HCT116 (cell line): Measurements from ENCODE around the gene ALG3.

Experiments
- CTCF ChIP-seq, 3 experiments: fragments of 200-600 bp in 1 of 3; sonication (generic) in 1 of 3; IDR thresholded peaks in 2 of 3; conservative IDR thresholded peaks in 1 of 3; 2 replicates each; pipeline ENCODE4 v1.5.1; 2012 to 2017; ENCODE audit warnings: low read depth in 2 of 3, low read length in 2 of 3, antibody characterized with exemption in 1 of 3, borderline replicate concordance in 1 of 3, control low read depth in 1 of 3, mild to moderate bottlenecking in 1 of 3, mixed read lengths in 1 of 3, mixed run types in 1 of 3, moderate library complexity in 1 of 3; ENCODE audit not compliant: insufficient read depth in 1 of 3
- EZH2 ChIP-seq: fragments of 200-600 bp; sonication (generic); IDR thresholded peaks from 2 replicates; pipeline ENCODE4 v1.6.1; 2017; ENCODE audit warnings: antibody characterized with exemption, mixed run types
- POLR2A ChIP-seq: IDR thresholded peaks from 2 replicates; pipeline ENCODE4 v1.7.0; 2011; ENCODE audit warnings: borderline replicate concordance; ENCODE audit not compliant: insufficient read depth, insufficient read length; ENCODE audit errors: extremely low read depth
- POLR2AphosphoS5 ChIP-seq: IDR thresholded peaks from 2 replicates; pipeline ENCODE4 v1.6.1; 2011; ENCODE audit warnings: mild to moderate bottlenecking, low read depth, low read length, moderate library complexity
- SIN3A ChIP-seq: IDR thresholded peaks from 2 replicates; pipeline ENCODE4 v1.6.1; 2012; ENCODE audit warnings: low read depth
- YY1 ChIP-seq: IDR thresholded peaks from 2 replicates; pipeline ENCODE4 v1.6.1; 2011; ENCODE audit warnings: low read length, low read depth, moderate library complexity, mild to moderate bottlenecking; ENCODE audit not compliant: insufficient replicate concordance; ENCODE audit errors: extremely low read depth
- ZNF274 ChIP-seq: fragments of 200-500 bp; sonication (Bioruptor generic); IDR thresholded peaks from 2 replicates; pipeline ENCODE4 v1.6.1; 2014; ENCODE audit warnings: mild to moderate bottlenecking, low read depth, low read length, inconsistent platforms

- no peak for TF ChIP-seq YY1
- no peak for TF ChIP-seq CTCF (IDR thresholded peaks at IDR 0.05 in 2 of 3, conservative IDR thresholded peaks at IDR 0.05 in 1 of 3; ENCODE audit: borderline replicate concordance in 1 of 3, insufficient read depth in 1 of 3, low read depth in 2 of 3, low read length in 2 of 3)
- TF ChIP-seq SIN3A = no peak
- TF ChIP-seq POLR2AphosphoS5 = no peak
- no peak for TF ChIP-seq EZH2
- TF ChIP-seq ZNF274 = no peak
- TF ChIP-seq POLR2A = no peak
Observed at GRCh38 chr3:184233127-184233843, 15.5 kb downstream of the ALG3 start.
